HG03097 (cell line): Measurements from ENCODE around the gene STRADB.
"Not testable (repeated sequence)": the region's sequence is repeated elsewhere in the genome, so short reads cannot be mapped to it uniquely, and the experiment has no call there.

Experiments used
- ATAC-seq: cut with Tn5 transposase; IDR thresholded peaks from one replicate; pipeline ENCODE4 v1.9.1; 2021; ENCODE audit not compliant: unreplicated experiment, low FRiP score

The STRADB gene

GRCh38 chr2:201430322-201430721 lies 21.2 kb upstream of the STRADB start:
- ATAC-seq = not testable (repeated sequence)

DNA sequence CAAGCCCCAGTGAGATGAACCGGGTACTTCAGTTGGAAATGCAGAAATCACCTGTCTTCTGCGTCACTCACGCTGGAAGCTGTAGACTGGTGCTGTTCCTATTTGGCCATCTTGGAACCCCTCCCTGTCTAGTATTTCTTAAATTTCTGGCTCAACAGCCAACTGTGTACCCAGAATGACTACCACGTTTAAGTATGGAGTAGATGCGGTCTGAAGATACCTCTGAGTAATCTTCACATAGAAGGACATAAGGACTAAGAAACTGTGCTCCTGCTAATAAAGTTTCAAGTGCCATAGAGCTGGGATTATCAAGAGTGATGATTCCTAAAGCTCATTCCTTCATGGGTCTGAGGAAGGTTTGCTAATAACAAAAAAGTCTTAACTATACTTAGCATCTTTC lies 20.7 kb upstream of the STRADB start:
- no peak for ATAC-seq

GRCh38 chr2:201432038-201432620 lies 19.4 kb upstream of the STRADB start:
- ATAC-seq = no peak

GRCh38 chr2:201432621-201433393 lies 18.7 kb upstream of the STRADB start:
- no peak for ATAC-seq

- ATAC-seq = no peak
Observed at GRCh38 chr2:201433394-201433995, 18.0 kb upstream of the STRADB start.

DNA sequence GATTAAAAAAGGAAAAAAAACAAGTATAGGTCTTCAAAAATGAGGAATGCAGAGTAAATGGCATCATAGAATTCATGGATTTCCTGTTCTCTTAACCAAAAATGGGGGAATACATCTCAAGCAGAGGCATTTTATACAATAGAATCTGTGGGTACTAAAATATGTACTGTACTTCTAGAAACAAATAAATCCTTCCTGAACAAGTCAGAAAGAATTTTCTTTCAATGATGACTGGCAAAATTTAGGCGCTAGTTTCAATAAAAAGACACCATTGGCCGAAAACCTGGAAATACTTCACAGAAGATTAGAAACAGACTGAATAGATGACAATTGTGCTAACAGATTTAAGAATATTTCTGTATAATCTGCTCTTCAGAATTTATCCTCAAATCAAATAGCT lies 15.4 kb upstream of the STRADB start:
- ATAC-seq = no peak

- not testable (repeated sequence) for ATAC-seq
Observed at GRCh38 chr2:201439336-201439922, 12.1 kb upstream of the STRADB start.

- ATAC-seq = no peak
Observed at GRCh38 chr2:201440182-201440581, 11.4 kb upstream of the STRADB start.

DNA sequence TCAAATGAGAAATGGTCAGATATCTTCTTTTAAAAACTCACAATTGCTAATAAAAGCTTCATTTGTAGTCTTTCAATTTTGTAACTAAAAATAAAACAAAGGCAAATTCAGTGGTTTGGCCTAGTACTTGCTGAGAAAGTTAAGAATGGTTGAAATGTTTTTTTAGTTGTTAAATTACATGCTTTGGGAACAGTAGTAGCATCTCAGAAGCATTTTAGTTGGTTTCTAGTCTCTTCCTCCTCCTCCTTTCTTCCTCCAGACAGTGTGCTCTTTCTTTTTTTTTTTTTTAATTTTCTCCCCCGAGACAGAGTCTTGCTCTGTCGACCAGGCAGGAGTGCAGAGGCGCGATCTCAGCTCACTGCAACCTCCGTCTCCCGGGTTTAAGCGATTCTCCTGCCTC lies 10.1 kb upstream of the STRADB start:
- ATAC-seq = no peak

DNA sequence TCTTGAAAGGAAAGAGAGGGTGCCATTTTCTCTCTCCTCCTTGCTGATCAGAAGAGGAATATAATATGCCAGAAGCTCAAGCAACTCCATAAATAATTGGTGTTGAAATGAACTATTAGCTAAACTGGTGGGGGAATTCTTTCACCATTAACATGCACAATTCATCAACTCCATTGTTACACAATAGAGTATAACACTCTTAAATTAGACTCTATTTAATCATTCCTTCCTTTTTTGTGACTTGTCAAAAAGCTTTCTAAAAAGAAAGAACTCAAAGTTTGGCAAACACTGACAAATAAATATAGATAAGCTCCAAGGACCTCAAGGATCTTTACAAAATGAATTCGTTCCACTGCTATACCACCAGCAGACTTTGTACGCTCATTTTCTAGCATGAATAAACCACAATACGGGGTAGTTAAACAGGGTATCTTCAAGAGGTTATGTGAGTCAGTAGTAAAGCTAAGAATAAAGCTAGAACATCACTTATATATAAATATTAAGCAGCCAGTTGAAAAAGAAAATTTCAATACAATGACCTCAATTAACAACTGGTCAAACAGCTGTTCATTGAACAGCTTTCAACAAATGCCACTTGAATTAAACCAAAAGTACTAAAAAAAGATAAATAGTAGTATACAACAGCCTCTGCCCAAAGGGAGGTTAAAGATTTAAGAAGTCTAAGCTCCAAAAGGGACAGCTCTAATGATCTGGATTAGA lies 6.6 kb upstream of the STRADB start:
- no peak for ATAC-seq

DNA sequence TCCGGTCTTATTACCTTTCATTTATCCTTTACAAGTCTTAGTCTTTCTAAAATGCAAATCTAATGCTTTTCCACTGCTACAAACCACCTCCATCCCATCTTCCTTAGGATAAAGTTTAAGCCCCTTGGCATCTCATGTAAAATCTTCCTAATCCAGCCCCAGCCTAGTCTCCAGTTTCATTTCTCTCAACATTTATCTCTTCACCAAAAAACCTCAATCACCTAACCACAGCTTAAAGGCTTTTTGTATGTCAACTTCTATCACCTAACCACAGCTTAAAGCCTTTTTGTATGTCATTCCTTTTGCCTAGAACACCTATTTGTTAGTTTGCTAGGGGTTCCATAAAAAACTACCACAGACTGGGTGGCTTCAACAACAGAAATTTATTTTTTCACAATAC lies 4.5 kb upstream of the STRADB start:
- ATAC-seq = no peak

- ATAC-seq = no peak
Observed at GRCh38 chr2:201448061-201448460, 3.5 kb upstream of the STRADB start.

GRCh38 chr2:201448701-201449100 lies 2.8 kb upstream of the STRADB start:
- no peak for ATAC-seq

GRCh38 chr2:201450954-201451291 lies 617 bp upstream of the STRADB start:
- ATAC-seq = peak; percentile 32

DNA sequence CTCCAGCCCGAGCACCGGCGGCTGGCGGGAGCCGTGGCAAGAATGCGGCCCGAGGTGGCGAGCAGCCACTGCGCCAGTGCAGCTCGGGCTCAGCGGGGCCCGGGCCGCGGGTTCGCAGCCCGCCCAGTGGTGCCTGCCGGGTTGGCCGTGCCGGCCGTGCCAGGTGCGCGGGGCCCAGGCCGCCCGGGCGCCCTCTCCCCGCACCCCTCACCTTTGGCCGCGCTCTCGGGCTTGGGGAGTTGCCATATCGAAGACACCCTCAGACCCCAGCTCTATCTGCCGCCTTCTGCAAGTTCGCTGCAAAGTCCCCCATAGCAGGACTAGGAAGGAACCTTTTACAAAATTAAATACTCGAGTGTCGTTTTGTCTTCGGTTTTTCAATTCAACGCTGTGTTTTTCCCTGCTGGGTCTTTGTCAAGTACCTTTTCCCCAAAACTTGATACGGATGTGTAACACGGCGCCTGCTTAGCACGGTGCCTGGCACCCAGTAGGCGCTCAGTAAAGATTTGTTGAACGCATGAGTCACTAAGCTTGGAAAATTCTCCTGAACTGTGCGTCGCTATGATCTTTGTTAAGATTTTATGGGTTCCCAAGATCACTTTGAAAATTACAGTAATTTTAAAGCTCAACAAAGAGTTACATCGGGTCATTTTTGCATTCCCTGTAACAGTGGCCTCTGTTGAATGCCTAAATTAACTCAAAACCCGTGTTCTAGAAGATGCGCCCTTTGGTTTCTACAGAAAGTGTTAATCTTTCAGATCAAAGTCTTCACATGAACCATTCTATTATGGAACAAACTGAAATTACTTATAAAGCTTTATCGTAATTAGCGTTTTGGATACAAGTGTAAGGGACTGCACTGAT lies 750 bp downstream of the STRADB start:
- ATAC-seq = no peak

DNA sequence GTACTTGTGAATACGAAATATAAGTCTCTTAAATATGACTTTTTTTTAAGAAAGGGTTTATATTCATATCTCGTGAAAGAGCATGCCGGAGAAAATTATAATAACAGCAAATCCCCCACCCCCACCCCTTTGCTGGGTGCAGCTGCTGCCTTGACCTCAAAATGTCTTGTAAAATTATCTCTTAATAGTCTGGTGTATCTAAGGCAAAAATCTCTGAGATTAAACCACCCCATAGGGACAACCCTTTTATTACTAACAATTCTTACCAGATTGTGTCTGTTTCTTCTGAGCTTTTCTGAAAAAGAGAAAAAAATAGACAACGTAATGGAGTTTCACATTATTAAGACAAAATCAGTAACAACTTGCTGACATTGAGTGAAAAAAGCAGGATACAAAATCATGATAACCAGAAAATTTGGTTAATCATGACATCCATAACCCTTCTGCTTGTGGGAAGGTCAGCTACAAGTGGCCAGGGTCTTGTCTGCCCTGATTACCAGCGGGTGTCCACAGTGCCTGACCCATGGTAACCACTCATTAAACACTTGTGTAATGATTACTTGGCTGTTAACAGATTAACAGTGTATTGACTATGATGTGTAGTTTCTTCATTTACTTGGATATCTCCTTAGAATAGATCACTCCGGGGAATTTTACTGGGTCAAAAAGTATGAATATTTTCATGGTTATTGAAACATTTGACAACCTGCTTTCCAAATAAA lies 1.5 kb downstream of the STRADB start:
- no peak for ATAC-seq

- ATAC-seq = no peak
Observed at GRCh38 chr2:201458381-201458780, 6.8 kb downstream of the STRADB start.

DNA sequence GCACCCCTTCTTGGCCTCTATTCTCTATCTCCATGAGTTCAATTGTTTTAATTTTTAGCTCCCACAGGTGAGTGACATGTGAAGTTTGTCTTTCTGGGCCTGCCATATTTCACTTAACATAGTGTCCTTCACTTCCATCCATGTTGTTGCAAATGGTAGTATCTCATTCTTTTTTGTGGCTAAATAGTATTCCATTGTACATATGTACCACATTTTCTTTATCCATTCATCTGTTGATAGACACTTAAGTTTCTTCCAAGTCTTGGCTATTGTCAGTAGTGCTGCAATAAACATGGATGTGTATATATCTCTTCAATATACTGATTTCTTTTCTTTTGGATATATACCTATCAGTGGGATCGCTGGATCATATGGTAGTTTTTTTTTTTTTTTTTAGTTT lies 9.0 kb downstream of the STRADB start:
- ATAC-seq = no peak

GRCh38 chr2:201464547-201464946 lies 13.0 kb downstream of the STRADB start:
- ATAC-seq = no peak
